ENCODE measurements around the gene EPHB1.
"Not testable (repeated sequence)": the region's sequence is repeated elsewhere in the genome, so short reads cannot be mapped to it uniquely, and the experiment has no call there.

The EPHB1 gene

DNA sequence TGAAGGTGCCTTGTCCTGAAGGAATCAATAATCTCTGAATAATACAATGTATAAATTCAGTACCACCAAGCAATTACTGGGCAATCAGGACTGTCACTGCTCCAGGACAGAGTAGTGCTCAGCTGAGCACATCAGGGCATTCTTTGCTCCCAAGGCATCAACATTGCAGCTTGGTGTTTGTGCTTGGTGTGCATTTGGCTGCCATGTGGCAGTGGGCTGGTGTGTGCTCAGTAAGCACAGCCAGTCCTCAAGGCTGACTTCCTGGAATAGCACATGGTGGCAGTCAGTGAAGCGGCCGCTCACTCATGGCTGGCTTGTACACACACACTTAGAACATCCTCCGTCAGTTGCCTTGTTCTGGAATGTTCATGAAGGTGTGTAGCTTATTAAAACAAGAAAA is 217.0 kb downstream of the EPHB1 start:
- no peak for DNase-seq

DNA sequence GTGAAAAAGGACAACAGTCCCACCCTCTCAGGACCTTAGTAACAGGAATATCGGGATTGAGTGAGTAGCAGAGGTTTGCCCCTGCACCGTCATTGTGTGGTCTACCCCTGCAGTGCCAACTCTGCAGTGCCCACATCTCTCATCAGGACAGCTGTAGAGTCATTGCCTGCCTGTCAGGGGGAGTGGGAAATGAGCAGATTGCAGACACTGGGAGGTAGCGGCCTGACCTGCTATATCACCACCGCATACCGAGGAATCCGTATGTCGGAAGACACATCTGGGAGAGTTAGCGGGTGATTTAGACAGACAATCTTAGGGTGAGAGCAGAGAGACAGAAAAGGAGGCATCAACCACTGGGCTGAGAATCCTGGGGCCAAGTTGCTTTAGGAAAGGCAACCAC is 218.1 kb downstream of the EPHB1 start:
- no peak for DNase-seq

DNA sequence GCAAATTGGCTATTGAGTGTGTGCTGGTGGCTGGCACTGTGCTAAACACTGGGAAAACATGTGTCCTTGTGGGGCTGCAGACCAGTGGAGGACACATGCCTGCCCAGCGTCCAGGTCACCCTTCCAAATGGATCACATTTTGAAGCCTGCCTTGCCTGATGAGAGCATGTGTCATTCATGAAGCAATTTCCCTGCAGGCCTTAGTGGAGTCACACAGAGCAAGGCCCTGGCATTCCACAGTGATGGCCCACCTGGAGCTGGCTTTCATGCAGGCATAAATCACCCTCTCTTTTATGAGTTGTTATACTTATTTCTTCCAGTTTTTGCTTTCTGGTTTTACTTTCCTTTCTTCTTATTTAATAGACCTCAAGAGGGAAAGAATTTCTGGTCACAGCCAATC is 219.5 kb downstream of the EPHB1 start:
- DNase-seq: no peak

DNA sequence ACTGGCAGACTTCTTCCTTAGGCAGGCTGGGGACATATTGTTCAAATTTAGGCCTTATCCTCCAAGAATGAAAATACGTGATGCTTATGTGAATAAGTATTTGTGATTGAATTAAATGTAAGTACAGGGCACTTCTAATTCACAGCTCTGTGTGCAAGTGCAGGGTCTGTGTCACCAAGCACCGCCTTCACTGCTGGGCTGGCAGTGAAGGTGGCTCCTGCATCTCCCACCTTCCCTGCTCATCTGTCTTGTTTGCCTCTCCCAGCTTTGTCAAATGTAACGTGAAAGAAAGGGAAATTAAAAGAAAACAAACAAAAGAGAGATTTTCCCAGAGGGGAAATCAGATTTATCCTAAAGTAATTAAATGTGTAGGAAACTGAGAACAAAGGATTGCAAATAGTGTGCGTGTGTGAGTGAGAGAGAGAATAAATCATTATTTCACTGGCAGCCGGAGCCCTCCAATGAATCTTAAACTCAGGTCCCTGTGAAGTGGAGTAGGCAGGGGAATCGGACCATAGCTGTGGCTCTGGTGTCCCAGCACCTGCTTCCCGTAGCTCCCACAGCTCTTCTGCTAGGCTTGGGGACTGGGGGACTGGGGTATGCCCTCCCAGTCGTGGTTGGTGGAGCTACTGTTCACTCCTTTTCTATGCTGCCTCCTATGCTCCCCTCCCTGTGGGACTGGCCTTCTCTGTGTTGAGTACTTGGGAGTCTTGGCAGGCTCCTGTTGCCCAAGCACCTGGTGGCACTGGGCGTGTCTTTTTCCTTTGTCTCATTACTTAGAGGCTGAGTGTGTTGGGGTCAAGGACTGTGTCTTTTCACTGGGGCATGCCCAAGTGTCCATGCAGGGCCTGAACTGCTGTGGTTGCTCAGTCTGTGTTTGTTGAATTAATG is 222.2 kb downstream of the EPHB1 start:
- no peak for DNase-seq

DNA sequence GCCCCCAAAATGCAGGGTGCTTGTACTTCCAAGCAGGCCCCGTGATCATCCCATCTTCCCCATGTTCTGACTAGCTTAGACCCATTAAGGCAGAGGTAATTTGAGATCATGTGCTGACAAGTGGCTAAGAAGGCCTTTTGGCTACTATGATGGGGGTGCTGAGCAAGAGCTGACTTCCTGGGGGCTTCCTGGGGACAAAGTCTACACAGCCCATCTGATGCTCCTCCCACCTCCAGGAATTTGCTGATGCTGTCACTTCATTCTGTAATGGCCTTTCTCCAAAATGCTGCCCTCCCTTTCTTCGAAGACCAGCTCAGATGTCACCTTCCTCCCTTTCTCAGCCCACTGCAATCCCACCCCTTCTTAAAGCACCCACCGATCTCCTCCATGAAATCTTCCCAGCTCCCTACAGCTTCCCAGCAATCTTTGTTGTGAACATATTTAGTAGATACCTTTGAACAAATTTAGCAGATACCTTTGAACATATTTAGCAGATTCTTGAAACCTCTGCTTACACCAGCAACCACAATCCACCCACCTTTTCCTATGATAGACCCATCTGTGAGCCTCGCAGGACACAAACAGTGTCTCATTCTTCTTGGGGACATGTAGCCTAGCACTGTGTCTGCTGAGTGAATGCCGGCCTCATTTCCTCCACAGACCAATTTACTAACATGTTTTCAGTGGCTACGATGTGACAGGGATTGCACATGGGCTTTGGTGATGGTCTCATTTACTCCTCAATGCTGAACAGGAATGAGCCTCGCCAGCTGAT is 223.3 kb downstream of the EPHB1 start:
- DNase-seq: no peak

DNA sequence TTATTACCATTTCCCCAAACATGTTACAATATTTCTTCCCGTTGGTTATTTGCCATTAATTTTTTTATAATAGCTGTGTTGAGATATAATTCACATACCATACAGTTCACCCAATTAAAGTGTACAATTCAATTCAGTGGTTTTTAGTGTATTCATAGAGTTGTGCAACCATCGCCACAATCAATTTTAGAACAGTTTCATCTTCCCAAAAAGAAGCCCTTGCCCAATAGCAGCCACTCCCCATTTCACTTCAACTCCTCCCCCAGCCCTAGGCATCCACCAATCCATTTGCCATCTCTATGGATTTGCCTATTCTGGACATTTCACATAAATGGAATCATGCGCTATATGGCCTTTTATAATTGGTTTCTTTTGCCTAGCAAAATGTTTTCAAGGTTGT is 225.1 kb downstream of the EPHB1 start:
- no peak for DNase-seq

DNA sequence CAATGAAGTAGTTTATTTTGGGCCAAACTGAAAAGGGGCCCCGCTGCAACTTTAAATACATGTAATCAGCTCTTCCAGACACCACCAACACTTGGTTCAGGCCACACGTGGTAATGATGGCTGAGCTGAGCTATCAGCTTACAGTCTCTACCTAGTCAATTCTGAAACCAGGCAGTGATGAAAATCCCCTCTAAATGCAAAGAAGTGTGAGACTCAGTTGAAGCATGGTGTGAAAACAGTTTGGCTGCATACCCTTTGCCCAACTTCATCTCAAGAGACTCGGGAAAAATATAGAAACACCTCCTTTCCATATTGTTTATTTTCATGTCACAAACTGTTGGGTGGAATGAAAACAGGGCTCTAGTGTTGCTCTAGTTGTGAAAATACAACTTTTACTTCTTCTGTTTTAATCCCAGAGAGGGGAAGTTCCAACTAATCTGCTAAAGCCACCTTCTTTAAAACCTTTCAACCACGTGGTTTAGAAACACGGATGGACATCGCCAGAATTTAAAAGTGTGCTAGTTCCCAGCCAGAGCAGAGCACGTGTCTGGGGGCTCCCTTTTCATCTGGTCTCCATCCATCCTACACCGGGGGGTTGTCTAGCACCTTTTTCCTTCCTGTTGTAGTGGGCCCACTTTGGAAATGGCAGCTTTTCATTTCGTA is 229.1 kb downstream of the EPHB1 start:
- no peak for DNase-seq

DNA sequence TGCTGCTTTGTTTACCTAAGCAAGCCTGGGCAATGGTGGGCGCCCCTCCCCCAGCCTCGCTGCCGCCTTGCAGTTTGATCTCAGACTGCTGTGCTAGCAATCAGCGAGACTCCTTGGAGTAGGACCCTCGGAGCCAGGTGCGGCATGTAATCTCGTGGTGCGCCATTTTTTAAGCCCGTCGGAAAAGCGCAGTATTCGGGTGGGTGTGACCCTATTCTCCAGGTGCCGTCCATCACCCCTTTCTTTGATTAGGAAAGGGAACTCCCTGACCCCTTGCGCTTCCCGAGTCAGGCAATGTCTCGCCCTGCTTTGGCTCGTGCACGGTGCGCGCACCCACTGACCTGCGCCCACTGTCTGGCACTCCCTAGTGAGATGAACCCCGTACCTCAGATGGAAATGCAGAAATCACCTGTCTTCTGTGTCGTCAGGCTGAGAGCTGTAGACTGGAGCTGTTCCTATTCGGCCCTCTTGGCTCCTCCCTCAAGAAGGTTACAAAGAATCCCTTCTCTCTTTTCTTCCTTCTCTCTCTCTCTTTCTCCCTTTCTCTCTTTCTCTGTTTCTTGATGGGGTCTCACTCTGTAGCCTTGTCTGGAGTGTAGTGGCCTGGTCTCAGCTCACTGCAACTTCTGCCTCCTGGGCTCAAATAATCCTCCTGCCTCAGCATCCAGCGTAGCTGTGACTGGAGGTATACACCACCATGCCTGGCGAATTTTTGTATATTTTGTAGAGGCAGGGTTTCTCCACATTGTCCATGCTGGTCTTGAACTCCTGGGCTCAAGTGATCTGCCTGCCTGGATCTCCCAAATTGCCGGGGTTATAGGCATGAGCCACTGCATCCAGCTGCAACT is 235.9 kb downstream of the EPHB1 start:
- DNase-seq: not testable (repeated sequence)

DNA sequence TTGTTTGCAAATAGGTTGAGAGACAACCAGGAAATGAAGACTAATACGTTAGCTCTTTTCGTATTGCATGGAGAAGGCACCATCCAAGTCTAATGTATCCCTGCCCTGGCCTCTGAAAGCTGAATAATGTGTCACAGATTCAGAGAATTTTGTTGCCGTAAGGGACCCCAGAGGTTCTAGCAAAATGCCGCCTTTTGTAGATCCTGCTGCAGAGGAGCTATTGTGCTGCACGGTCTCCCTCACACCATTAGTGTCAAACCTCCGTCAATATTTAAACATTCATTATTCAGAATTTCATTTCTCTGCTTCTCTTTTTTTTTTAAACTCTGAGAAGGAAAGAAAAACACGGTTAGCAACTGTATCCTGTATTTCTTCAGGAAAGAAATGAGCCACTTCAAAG is 238.7 kb downstream of the EPHB1 start:
- no peak for DNase-seq

DNA sequence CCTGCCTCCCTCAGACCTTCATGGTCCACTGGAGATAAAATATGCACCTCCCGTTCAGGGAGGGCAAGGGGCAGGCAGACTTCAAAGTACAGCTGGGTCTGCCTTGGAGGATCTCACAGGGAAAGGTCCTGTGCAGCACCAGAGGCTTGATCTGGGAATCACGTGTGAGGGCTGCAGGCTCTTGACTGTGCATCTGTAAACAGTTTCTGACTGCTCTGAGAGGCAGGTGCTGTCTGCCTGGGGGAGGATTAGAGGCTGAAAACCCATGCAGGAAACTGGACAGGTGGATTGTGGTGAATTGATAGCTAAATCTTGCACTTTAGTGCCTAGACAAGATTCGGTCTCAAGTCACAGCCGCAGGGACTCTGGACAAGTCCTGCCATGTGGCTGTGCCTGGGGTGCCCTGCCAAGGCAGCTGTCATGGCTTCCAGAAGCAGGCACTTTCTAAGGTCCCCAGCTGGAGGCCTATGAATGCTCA is 239.3 kb downstream of the EPHB1 start:
- DNase-seq: no peak

DNA sequence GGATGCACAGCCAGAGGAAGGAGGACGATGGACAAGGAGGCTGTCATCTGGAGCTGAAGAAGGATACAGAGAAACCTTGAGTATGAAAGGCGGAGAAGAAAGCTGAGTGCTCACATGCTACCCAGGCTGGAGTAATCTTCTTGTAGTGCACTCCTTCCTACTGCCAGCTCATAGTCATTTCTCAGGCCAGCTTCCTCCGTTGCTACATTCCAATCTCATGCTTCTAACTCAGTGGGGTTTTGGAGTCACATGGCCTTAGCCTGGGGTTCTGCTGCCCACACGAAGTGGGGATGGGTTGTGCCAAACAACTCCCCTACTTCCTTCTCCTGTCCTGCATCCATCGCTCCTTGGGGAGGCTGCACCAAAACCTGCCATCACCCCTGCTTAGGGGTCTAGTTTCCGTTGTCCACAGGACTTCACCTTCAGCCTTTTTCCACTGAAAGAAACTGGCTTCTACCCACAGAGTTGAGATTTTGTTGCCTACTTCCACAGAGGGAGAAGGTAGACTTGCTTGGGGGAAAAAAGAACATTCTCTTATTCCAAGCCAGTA is 239.9 kb downstream of the EPHB1 start:
- no peak for DNase-seq

DNA sequence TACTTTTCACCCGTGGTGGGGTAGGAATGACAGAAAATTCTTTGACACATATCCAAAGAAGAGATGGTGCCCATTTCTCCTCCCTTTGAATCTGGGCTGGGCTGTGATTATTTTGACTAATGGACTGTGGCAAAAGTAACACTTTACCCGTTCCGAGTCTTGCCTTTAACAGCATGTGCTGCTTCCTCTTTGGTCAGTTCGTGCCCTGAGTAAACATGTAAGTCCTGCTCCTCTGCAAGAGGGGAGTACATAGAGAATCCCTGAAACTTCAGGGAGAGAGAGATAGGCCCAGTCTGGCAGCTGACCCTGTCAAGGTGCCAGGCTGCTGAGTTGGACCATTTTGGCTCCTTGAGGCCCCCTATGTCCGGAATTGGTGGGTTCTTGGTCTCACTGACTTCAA is 243.1 kb downstream of the EPHB1 start:
- DNase-seq: no peak

DNA sequence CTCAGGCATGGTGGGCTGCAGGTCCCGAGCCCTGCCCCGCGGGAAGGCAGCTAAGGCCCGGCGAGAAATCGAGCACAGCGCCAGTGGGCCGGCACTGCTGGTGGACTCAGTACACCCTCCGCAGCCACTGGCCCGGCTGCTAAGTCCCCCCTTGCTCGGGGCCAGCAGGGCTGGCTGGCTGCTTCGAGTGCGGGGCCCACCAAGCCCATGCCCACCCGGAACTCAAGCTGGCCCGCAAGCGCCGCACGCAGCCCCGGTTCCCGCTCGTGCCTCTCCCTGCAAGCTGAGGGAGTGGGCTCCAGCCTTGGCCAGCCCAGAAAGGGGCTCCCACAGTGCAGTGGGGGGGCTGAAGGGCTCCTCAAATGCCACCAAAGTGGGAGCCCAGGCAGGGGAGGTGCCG is 244.5 kb downstream of the EPHB1 start:
- not testable (repeated sequence) for DNase-seq

DNA sequence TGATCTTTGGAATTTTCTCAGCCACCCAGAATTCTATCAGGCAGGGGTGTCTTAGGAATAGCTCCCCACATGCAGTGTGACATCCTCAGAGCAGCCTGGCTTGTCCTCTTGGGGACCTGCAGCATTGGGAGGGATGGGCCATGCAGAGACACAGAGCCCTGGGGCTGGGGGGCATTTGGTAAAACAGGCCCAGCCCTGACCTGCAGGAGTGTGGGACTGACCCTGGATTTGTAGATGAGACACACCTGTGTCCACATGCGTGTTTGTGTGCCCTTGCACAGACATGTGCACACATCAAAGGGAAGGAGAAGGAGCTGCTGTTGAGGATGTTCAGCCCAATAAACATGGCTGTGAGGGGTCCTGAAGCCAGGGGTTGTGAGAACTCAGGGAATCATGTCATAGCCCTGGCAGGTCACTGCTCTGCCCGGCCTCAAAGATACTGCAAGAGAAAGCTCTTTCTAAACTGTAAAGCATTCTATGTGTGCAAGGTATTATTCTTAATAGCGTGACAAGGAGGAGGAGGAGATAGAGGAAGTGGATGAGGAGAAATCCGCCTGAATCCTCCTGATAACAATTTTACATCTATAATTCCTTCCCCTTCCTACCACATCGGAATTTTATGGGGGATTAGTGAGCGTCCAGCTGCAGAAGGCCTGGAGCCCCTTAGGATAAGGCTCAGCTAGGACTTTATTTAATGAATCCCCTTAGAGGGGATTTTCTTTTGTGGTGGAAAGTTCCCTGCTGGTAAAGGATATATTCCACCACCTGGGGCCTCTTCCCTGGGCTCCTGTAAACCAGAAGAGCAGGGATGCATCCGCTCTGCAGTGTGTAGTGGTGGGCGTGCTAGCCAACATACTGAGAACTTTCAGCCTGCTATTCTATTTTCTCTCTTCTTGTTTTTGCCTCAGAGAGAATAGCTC is 245.5 kb downstream of the EPHB1 start:
- DNase-seq: no peak

DNA sequence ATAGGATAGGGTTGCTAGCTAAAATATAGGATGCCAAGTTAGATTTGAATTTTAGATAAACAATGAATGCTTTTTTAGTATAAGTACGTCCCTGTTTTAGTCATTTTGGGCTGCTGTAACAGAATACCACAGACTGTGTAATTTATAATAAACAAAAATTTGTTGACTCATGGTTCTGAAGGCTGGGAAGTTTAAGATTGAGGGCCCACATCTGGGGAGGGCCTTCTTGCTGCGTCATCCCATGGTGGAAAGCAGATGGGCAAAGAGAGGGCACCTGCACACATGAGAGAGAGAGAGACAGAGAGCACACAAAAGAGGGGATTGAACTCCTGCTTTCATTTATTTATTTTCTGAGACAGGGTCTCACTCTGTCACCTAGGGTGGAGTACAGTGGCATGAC is 246.5 kb downstream of the EPHB1 start:
- DNase-seq: no peak

DNA sequence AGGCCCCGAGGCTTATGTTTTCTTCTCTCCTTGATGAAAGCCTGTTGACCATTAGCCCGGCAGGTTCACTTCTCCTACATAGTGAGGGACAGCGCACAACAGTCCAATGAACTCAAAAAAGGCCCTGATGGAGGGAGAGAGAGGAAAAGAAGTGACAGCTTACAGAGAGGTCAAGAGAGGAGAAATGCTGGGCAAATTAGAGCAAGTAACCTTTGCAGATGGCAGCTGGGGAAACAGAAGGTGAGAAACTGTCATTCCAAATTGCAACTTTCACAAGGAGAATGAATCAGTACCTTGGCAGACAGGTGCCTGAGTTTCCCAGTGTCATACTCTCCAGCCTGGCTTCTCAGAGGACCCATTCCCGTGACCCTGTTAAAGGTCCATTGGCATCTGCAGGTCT is 252.0 kb downstream of the EPHB1 start:
- no peak for DNase-seq

DNA sequence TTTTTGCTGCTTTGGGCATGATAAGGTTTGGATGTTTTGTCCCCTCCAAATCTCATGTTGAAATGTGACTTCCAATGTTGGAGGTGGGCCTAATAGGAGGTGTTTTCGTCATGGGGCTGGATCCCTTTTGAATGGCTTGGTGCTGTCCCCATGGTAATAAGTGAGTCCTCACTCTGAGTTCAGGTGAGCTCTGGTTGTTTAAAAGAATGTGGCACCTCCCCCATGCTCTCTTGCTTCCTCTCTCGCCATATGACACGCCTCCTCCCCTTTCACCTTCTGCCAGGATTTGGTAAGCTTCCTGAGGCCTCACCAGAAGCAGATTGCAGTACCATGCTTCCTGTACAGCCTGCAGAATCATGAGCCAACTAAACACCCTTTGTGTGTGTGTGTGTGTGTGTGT is 255.5 kb downstream of the EPHB1 start:
- DNase-seq: no peak

DNA sequence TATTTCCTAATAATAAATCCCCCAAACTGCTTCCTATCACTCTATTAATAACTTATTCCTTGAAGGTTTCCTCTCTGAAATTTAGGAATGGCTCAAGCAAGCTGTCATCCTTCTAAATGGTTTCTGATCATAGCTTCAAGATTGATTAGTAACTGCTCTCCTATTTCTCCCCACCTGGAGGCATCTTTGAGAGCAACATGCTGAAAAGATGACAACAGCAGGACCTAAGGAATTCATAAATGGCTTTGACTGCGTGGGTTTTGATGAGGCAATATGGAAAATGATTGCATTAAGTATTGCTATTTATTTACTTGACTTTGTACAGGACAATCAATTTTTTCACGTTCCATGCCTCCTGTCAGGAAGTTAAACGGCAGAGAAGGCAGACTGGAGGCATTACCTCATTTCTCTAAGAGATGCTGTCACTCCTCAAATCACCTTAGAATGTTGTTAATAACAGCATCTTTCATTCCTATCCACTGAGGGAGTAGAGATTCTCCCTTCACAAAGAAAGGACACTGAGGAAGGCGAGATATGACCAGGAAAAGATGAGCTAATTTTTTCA is 256.4 kb downstream of the EPHB1 start:
- DNase-seq: no peak

DNA sequence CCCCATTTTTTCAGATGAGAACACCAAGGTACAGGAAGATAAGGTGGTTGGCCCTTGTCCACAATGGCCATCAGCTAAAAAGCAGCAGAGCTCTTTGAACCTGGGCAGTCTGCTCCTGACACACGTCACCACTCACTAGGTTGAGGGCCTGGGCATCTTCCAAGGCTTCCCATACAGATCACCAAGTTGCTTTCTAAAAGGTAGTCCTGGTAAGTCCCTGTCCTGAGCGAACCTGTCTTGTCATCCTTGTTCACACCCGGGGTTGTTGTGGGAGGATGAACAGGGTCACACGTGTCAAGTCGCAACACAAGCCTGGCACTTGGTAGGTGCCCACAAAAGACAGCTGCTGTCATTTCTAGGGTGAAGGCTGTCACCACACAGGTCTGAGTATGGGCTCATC is 260.4 kb downstream of the EPHB1 start:
- no peak for DNase-seq

DNA sequence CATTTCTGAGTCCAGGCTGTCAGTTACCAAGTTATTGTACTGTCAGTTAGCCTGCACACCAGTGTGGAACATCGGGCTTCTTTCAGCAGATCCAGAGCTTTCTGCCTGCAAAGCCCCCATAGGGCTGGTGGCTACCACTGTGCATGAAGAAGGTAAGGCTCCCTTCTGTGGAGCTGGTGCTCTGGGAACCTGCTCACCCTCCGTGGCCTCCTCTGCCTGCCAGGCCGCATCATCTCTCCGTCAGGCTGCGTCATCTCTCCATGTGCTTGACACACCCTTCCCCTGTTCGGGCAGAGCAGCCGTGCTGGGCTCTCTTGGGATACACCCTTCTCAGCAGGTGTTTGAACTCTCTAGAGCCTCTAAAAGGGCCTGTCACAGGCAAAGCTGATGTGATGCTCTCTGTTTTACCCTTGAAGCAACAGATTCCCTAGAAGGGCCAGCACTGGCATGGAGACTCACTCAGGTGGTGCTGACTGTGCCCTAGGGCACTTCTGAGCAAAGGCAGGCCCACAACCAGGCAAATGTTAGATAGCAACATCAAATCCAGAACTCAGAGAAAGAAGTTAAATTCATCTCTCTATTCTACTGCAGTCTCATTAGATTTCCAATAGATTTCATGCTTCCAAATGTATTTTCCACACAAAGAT is 261.1 kb downstream of the EPHB1 start:
- no peak for DNase-seq
